HepG2 (cell line): ENCODE data around the gene SLC22A31. TPM values are rescaled to one million over a fixed set of nuclear protein-coding genes. Genes with fewer than 3 reads are reported as not detected.

Source experiments
- AGO2 ChIP-seq: fragments of 200-400 bp; formaldehyde crosslinking; optimal IDR thresholded peaks from 2 replicates; pipeline ENCODE3; 2017; ENCODE audit warnings: mild to moderate bottlenecking, low read depth, low read length, moderate library complexity
- ARID2 ChIP-seq: sonication (generic); formaldehyde crosslinking; IDR thresholded peaks from 2 replicates; pipeline ENCODE4 v1.8.1; 2022; ENCODE audit warnings: mild to moderate bottlenecking, missing genetic modification reagents, borderline replicate concordance
- ATAD3A ChIP-seq: sonication (generic); formaldehyde crosslinking; IDR thresholded peaks from 2 replicates; pipeline ENCODE4 v1.4.0; 2020; ENCODE audit warnings: missing genetic modification reagents
- BHLHE40 ChIP-seq: IDR thresholded peaks from 2 replicates; pipeline ENCODE4 v1.6.1; 2011; ENCODE audit warnings: low read length, improper control_type of control experiment
- CBX1 ChIP-seq: IDR thresholded peaks from one replicate; pipeline ENCODE4 v1.6.1; 2016; ENCODE audit warnings: antibody characterized with exemption, low read depth
- CEBPB ChIP-seq: IDR thresholded peaks from 2 replicates; pipeline ENCODE4 v1.6.1; 2011; ENCODE audit warnings: low read depth, low read length, improper control_type of control experiment, borderline replicate concordance
- ELF4 ChIP-seq: sonication (generic); formaldehyde crosslinking; IDR thresholded peaks from 2 replicates; pipeline ENCODE4 v1.5.0; 2020; ENCODE audit warnings: missing genetic modification reagents, mild to moderate bottlenecking, moderate library complexity, borderline replicate concordance
- EZH2 ChIP-seq: conservative IDR thresholded peaks from 2 replicates; pipeline ENCODE4 v1.6.1; 2012; ENCODE audit warnings: mild to moderate bottlenecking, low read depth, low read length, moderate library complexity
- GABPB1 ChIP-seq: IDR thresholded peaks from 2 replicates; pipeline ENCODE4 v1.6.1; 2016; ENCODE audit warnings: mild to moderate bottlenecking, missing genetic modification reagents, moderate library complexity, missing compliant biosample characterization
- MATR3 ChIP-seq: sonication (generic); formaldehyde crosslinking; IDR thresholded peaks from 2 replicates; pipeline ENCODE4 v1.4.0; 2020; ENCODE audit warnings: missing genetic modification reagents
- MED8 ChIP-seq: sonication (generic); formaldehyde crosslinking; IDR thresholded peaks from 2 replicates; pipeline ENCODE4 v1.8.1; 2023; ENCODE audit warnings: mild to moderate bottlenecking, missing genetic modification reagents; ENCODE audit not compliant: insufficient replicate concordance
- MEIS2 ChIP-seq: sonication (generic); formaldehyde crosslinking; IDR thresholded peaks from 2 replicates; pipeline ENCODE4 v1.9.0; 2021; ENCODE audit warnings: mild to moderate bottlenecking, missing genetic modification reagents
- NFRKB ChIP-seq: fragments of 450-650 bp; IDR thresholded peaks from 2 replicates; pipeline ENCODE4 v1.6.1; 2017
- POLR2A ChIP-seq, 2 experiments: IDR thresholded peaks; 2 replicates each; pipeline ENCODE4 v1.6.1; 2011; ENCODE audit warnings: low read depth in 2 of 2, low read length in 2 of 2, mild to moderate bottlenecking in 1 of 2, moderate library complexity in 1 of 2; ENCODE audit not compliant: insufficient read depth in 1 of 2
- RBM22 ChIP-seq: fragments of 200-400 bp; formaldehyde crosslinking; optimal IDR thresholded peaks from 2 replicates; pipeline ENCODE3; 2017; ENCODE audit warnings: mild to moderate bottlenecking, low read length, moderate library complexity
- SAFB2 ChIP-seq: sonication (generic); formaldehyde crosslinking; IDR thresholded peaks from 2 replicates; pipeline ENCODE4 v1.5.1; 2020; ENCODE audit warnings: missing genetic modification reagents, low read depth, mild to moderate bottlenecking, borderline replicate concordance
- SIX1 ChIP-seq: sonication (generic); formaldehyde crosslinking; IDR thresholded peaks from 2 replicates; pipeline ENCODE4 v1.4.0; 2020; ENCODE audit warnings: missing genetic modification reagents, borderline replicate concordance
- SMYD3 ChIP-seq: sonication (generic); formaldehyde crosslinking; IDR thresholded peaks from 2 replicates; pipeline ENCODE4 v1.8.1; 2023; ENCODE audit warnings: mild to moderate bottlenecking, missing genetic modification reagents
- TCF12 ChIP-seq, 2 experiments: fragments of 450-650 bp in 1 of 2; sonication (generic) in 1 of 2; formaldehyde crosslinking in 1 of 2; IDR thresholded peaks; 2 replicates each; pipeline versions ENCODE4 v1.6.1 to v1.8.0; 2017 to 2022; ENCODE audit warnings: antibody characterized with exemption in 1 of 2, mild to moderate bottlenecking in 1 of 2, missing genetic modification reagents in 1 of 2, moderate library complexity in 1 of 2
- TEAD3 ChIP-seq: optimal IDR thresholded peaks from 2 replicates; pipeline ENCODE3; 2016; ENCODE audit warnings: borderline replicate concordance
- ZBTB42 ChIP-seq: sonication (generic); formaldehyde crosslinking; IDR thresholded peaks from 2 replicates; pipeline ENCODE4 v1.5.0; 2020; ENCODE audit warnings: mild to moderate bottlenecking, missing genetic modification reagents
- ZBTB7B ChIP-seq: sonication (generic); formaldehyde crosslinking; IDR thresholded peaks from 2 replicates; pipeline ENCODE4 v1.4.0; 2020; ENCODE audit warnings: missing genetic modification reagents
- ZNF484 ChIP-seq: sonication (generic); formaldehyde crosslinking; IDR thresholded peaks from 2 replicates; pipeline ENCODE4 v1.5.1; 2020; ENCODE audit warnings: mild to moderate bottlenecking, low read depth, missing genetic modification reagents, borderline replicate concordance
- ZNF766 ChIP-seq: sonication (generic); formaldehyde crosslinking; IDR thresholded peaks from 2 replicates; pipeline ENCODE4 v1.5.0; 2020; ENCODE audit warnings: missing genetic modification reagents, borderline replicate concordance
- ZNF792 ChIP-seq: IDR thresholded peaks from 2 replicates; pipeline ENCODE4 v1.6.1; 2016
- ZSCAN29 ChIP-seq: sonication (generic); formaldehyde crosslinking; conservative IDR thresholded peaks from 2 replicates; pipeline ENCODE4 v1.4.0; 2020; ENCODE audit warnings: mild to moderate bottlenecking, missing genetic modification reagents
- polyA plus RNA-seq, 8 experiments: library from polyadenylated mRNA; depleted of rRNA in 3 of 8; stranded (reverse) in 7 of 8; unstranded in 1 of 8; fragments of >200 nt; fragmentation: Illumina TruSeq in 4 of 8; extraction: Trizol in 4 of 8; gene quantifications; 2 replicates each; pipeline versions ENCODE4 v1.2.1 to v1.2.3, GENCODE V29; 2011 to 2016; ENCODE audit warnings: low read depth in 4 of 8, missing spikeins in 1 of 8, mixed read lengths in 1 of 8; ENCODE audit not compliant: insufficient read depth in 1 of 8
- total RNA-seq, 5 experiments: library from RNA; depleted of rRNA; stranded (reverse); fragments of >200 nt; fragmentation: Illumina TruSeq; extraction: Trizol; gene quantifications; 2 replicates each; pipeline ENCODE4 v1.2.3, GENCODE V29; 2016; ENCODE audit warnings: low read depth in 1 of 5
- TF ChIP-seq, protein P1 (sequence below): sonication (generic); formaldehyde crosslinking; conservative IDR thresholded peaks from 2 replicates; pipeline ENCODE4 v1.4.0; 2020; ENCODE audit warnings: mild to moderate bottlenecking, missing genetic modification reagents, moderate library complexity
- TF ChIP-seq, protein P2 (sequence below): sonication (generic); formaldehyde crosslinking; IDR thresholded peaks from 2 replicates; pipeline ENCODE4 v1.8.1; 2023; ENCODE audit warnings: missing genetic modification reagents, inconsistent platforms, borderline replicate concordance

The SLC22A31 gene
- total and polyA plus RNA-seq, 2 of the 13 experiments (the other 11 are each of a cell fraction or from before 2014, with no cell fraction given), result 67.3 to 83.3 TPM

DNA sequence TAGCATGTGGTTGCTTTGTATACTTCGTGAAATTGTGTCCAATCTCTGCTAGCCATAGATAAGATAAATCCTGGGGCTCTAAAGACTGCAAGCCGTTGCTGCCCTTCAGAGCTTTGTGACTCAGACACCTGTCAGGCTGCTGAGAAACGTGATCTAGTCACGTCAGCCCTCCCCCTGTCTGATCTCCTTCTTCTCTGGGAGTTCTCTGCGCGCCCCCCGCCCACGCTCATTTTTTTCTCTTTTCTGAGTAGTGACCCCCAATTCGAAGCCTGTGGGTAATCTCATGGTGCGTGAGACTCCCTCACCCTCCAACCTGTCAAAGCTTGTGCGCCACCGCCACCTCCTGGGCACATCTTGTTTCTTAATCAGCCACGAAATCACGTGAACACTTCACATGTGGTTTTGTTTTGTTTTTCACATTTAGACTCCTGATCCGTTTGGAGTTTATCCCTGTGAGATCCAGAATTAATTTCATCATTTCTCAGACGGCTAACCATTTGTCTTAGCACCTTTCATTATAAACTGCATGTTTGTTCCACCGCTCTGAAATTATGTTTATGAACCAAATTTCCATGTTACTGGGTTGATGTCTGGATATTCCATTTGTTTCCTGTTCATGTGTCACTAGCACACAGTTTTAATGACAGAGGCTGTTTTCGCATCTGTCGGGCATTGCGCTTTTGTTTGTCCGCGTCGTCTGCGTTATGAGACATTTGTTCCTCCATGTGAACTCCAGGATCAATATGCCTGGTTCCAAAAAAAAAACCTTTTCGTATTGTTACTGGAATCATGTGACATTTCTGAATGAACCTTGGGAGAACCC is 16.2 kb upstream of the SLC22A31 start (continued):
- TF ChIP-seq, protein P1, sequence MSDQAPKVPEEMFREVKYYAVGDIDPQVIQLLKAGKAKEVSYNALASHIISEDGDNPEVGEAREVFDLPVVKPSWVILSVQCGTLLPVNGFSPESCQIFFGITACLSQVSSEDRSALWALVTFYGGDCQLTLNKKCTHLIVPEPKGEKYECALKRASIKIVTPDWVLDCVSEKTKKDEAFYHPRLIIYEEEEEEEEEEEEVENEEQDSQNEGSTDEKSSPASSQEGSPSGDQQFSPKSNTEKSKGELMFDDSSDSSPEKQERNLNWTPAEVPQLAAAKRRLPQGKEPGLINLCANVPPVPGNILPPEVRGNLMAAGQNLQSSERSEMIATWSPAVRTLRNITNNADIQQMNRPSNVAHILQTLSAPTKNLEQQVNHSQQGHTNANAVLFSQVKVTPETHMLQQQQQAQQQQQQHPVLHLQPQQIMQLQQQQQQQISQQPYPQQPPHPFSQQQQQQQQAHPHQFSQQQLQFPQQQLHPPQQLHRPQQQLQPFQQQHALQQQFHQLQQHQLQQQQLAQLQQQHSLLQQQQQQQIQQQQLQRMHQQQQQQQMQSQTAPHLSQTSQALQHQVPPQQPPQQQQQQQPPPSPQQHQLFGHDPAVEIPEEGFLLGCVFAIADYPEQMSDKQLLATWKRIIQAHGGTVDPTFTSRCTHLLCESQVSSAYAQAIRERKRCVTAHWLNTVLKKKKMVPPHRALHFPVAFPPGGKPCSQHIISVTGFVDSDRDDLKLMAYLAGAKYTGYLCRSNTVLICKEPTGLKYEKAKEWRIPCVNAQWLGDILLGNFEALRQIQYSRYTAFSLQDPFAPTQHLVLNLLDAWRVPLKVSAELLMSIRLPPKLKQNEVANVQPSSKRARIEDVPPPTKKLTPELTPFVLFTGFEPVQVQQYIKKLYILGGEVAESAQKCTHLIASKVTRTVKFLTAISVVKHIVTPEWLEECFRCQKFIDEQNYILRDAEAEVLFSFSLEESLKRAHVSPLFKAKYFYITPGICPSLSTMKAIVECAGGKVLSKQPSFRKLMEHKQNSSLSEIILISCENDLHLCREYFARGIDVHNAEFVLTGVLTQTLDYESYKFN (CRISPR knock-in tag), result no peak
- TF ChIP-seq ATAD3A (CRISPR knock-in tag) (no peak), RBM22 (no peak), SAFB2 (CRISPR knock-in tag) (no peak), ZSCAN29 (CRISPR knock-in tag) (peak; percentile 13; the same call in 1 of the 2 replicates), ZBTB7B (CRISPR knock-in tag) (peak; percentile 44; the same call in 1 of the 2 replicates), ARID2 (CRISPR knock-in tag) (no peak), CEBPB (no peak), ZNF484 (CRISPR knock-in tag) (no peak), ELF4 (CRISPR knock-in tag) (no peak), CBX1 (no peak), MED8 (CRISPR knock-in tag) (no peak), TEAD3 (CRISPR knock-in tag) (peak; percentile 61), AGO2 (no peak), POLR2A (IDR thresholded peaks at IDR 0.05; ENCODE audit: insufficient read depth in 1 of 2, low read depth in 2 of 2, low read length in 2 of 2) (no peak), SMYD3 (CRISPR knock-in tag) (no peak), NFRKB (no peak), MATR3 (no peak), MEIS2 (CRISPR knock-in tag) (no peak), ZNF766 (CRISPR knock-in tag) (no peak), EZH2 (no peak), TCF12 (IDR thresholded peaks at IDR 0.05) (no peak), TCF12 (CRISPR knock-in tag; IDR thresholded peaks at IDR 0.05) (no peak), SIX1 (no peak), BHLHE40 (peak; percentile 91), GABPB1 (CRISPR knock-in tag) (no peak; the same call in 1 of the 2 replicates), ZBTB42 (CRISPR knock-in tag) (no peak), ZNF792 (no peak)
- TF ChIP-seq, protein P2, sequence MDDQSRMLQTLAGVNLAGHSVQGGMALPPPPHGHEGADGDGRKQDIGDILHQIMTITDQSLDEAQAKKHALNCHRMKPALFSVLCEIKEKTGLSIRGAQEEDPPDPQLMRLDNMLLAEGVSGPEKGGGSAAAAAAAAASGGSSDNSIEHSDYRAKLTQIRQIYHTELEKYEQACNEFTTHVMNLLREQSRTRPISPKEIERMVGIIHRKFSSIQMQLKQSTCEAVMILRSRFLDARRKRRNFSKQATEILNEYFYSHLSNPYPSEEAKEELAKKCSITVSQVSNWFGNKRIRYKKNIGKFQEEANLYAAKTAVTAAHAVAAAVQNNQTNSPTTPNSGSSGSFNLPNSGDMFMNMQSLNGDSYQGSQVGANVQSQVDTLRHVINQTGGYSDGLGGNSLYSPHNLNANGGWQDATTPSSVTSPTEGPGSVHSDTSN (CRISPR knock-in tag), result no peak
